Spleen (tissue), 7 donors: ENCODE results near the gene ZDHHC7.

Experiments used
- CTCF ChIP-seq, 11 experiments: fragments of 200-600 bp in 7 of 11; fragments of 450-650 bp in 4 of 11; sonication (generic) in 4 of 11; IDR thresholded peaks in 8 of 11; conservative IDR thresholded peaks in 3 of 11; 1 replicate in 7 of 11; 2 replicates in 4 of 11; pipeline versions ENCODE4 v1.4.0 to v1.8.0; 2016 to 2021; ENCODE audit warnings: antibody characterized with exemption in 11 of 11, inconsistent platforms in 4 of 11, mild to moderate bottlenecking in 1 of 11
- POLR2A ChIP-seq, 3 donors: fragments of 450-650 bp; IDR thresholded peaks; one replicate each; pipeline ENCODE4 v1.5.1; 2017; ENCODE audit warnings: antibody characterized with exemption in 3 of 3, mild to moderate bottlenecking in 1 of 3
- POLR2AphosphoS5 ChIP-seq, 3 donors: sonication (generic); formaldehyde crosslinking; IDR thresholded peaks; one replicate each; pipeline ENCODE4 v1.5.1; 2017; ENCODE audit warnings: antibody characterized with exemption in 3 of 3
- donor health status: DM: no; HTN: no; CAD: no; lungs with moderate emphysema.
- donor health status: DM: no; HTN: no; CAD: no.
- donor health status: DM: no; HTN: no; CAD: no.

- no peak for TF ChIP-seq CTCF (IDR thresholded peaks at IDR 0.05 in 8 of 11, conservative IDR thresholded peaks at IDR 0.05 in 3 of 11)
- no peak for TF ChIP-seq POLR2AphosphoS5 (IDR thresholded peaks at IDR 0.05)
- TF ChIP-seq POLR2A (IDR thresholded peaks at IDR 0.05) = no peak
These were observed 14.7 kb upstream of the ZDHHC7 start for GRCh38 chr16:85025781-85026653.
